IMR-90 (cell line): ENCODE results near the gene IGHMBP2. TPM values are rescaled to one million over a fixed set of nuclear protein-coding genes. Genes with fewer than 3 reads are reported as not detected.

Experiments
- ATAC-seq: fragments of 200-7000 bp; cut with Tn5 transposase; 2 replicates; pipeline ENCODE4 v1.9.1; 2020; ENCODE audit warnings: low read depth, mild to moderate bottlenecking, moderate library complexity
- BruUV-seq: library from RNA; stranded (reverse); fragments of 400-500 nt; replicated peaks from 2 replicates; lab custom pipeline; 2021; lab: Mats Ljungman, UMichigan
- CTCF ChIA-PET: fragments of 300-600 bp; formaldehyde crosslinking; extraction: SDS; loops from one replicate; lab custom pipeline; 2021; ENCODE audit warnings: antibody characterized with exemption; lab: Yijun Ruan, JAX
- POLR2A ChIA-PET: fragments of 300-600 bp; sonication (Branson Sonifier 250); formaldehyde crosslinking; loops from one replicate; lab custom pipeline; 2022; ENCODE audit warnings: antibody characterized with exemption; ENCODE audit not compliant: unreplicated experiment; lab: Charles Lee
- DNase-seq: peaks from one replicate; pipeline ENCODE4 v3.0.0; 2013
- H2AFZ ChIP-seq: replicated peaks from 2 replicates; pipeline ENCODE3; 2013; ENCODE audit warnings: low read length, mild to moderate bottlenecking; ENCODE audit not compliant: poor library complexity
- H2AK5ac ChIP-seq: 2 replicates; pipeline ENCODE4 v1.6.1; 2013; ENCODE audit warnings: low read depth, low read length, inconsistent platforms
- H2AK9ac ChIP-seq: replicated peaks from 2 replicates; pipeline ENCODE3; 2013; ENCODE audit warnings: mild to moderate bottlenecking, low read depth, low read length, moderate library complexity; ENCODE audit not compliant: poor library complexity
- H2BK120ac ChIP-seq: 2 replicates; pipeline ENCODE4 v1.6.1; 2013; ENCODE audit warnings: low read depth, low read length, inconsistent platforms
- H2BK15ac ChIP-seq: 3 replicates; pipeline ENCODE4 v1.6.1; 2013; ENCODE audit warnings: low read depth, low read length, inconsistent platforms
- H2BK20ac ChIP-seq: 2 replicates; pipeline ENCODE4 v1.6.1; 2013; ENCODE audit warnings: low read depth, mild to moderate bottlenecking, inconsistent platforms, low read length, moderate library complexity
- H2BK5ac ChIP-seq: 2 replicates; pipeline ENCODE4 v1.6.1; 2013; ENCODE audit warnings: mild to moderate bottlenecking, low read depth, low read length, inconsistent platforms; ENCODE audit not compliant: poor library complexity, severe bottlenecking
- H3K14ac ChIP-seq: replicated peaks from 2 replicates; pipeline ENCODE4 v1.6.1; 2013; ENCODE audit warnings: low read depth, low read length, inconsistent platforms
- H3K18ac ChIP-seq: 2 replicates; pipeline ENCODE4 v1.6.1; 2013; ENCODE audit warnings: low read depth, low read length, control low read depth
- H3K23ac ChIP-seq: 2 replicates; pipeline ENCODE4 v1.6.1; 2013; ENCODE audit warnings: low read depth, low read length, inconsistent platforms
- H3K27ac ChIP-seq: 2 replicates; pipeline ENCODE4 v1.5.1; 2013; ENCODE audit warnings: mild to moderate bottlenecking, control low read depth, low read length; ENCODE audit not compliant: insufficient read depth
- H3K27me3 ChIP-seq: 2 replicates; pipeline ENCODE4 v1.6.1; 2013; ENCODE audit warnings: low read length; ENCODE audit not compliant: control insufficient read depth, insufficient read depth
- H3K36me3 ChIP-seq: 2 replicates; pipeline ENCODE4 v1.6.1; 2013; ENCODE audit warnings: low read length, mixed read lengths; ENCODE audit not compliant: control insufficient read depth, insufficient read depth
- H3K4ac ChIP-seq: 2 replicates; pipeline ENCODE4 v1.6.1; 2013; ENCODE audit warnings: low read depth, low read length, inconsistent platforms
- H3K4me1 ChIP-seq: 2 replicates; pipeline ENCODE4 v1.6.1; 2013; ENCODE audit warnings: low read length, mixed read lengths; ENCODE audit not compliant: control insufficient read depth, insufficient read depth
- H3K4me2 ChIP-seq: 2 replicates; pipeline ENCODE4 v1.6.1; 2013; ENCODE audit warnings: low read depth, mild to moderate bottlenecking, control low read depth, low read length, moderate library complexity
- H3K4me3 ChIP-seq: 2 replicates; pipeline ENCODE4 v1.5.1; 2013; ENCODE audit warnings: low read depth, mild to moderate bottlenecking, control low read depth, low read length, moderate library complexity; ENCODE audit not compliant: insufficient read depth
- H3K56ac ChIP-seq: 2 replicates; pipeline ENCODE4 v1.6.1; 2013; ENCODE audit warnings: low read length, inconsistent platforms; ENCODE audit not compliant: insufficient read depth; ENCODE audit errors: extremely low read depth
- H3K79me1 ChIP-seq, 2 experiments: 2 replicates each; pipeline ENCODE4 v1.6.1; 2013; ENCODE audit warnings: low read length in 2 of 2, inconsistent platforms in 1 of 2, low read depth in 1 of 2
- H3K9ac ChIP-seq: 2 replicates; pipeline ENCODE4 v1.6.1; 2013; ENCODE audit warnings: low read depth, low read length, control low read depth
- H3K9me1 ChIP-seq: 2 replicates; pipeline ENCODE4 v1.6.1; 2013; ENCODE audit warnings: low read length, inconsistent platforms; ENCODE audit not compliant: insufficient read depth
- H3K9me3 ChIP-seq: 2 replicates; pipeline ENCODE4 v1.6.1; 2013; ENCODE audit warnings: low read length; ENCODE audit not compliant: control insufficient read depth, insufficient read depth
- H4K20me1 ChIP-seq: 2 replicates; pipeline ENCODE4 v1.6.1; 2013; ENCODE audit warnings: low read length, inconsistent platforms; ENCODE audit not compliant: insufficient read depth
- H4K5ac ChIP-seq: 2 replicates; pipeline ENCODE4 v1.6.1; 2013; ENCODE audit warnings: mild to moderate bottlenecking, low read depth, low read length, control low read depth
- H4K8ac ChIP-seq, 2 experiments: 2 replicates each; pipeline ENCODE4 v1.6.1; 2013; ENCODE audit warnings: low read depth in 2 of 2, low read length in 2 of 2, control low read depth in 1 of 2, inconsistent platforms in 1 of 2
- H4K91ac ChIP-seq: 2 replicates; pipeline ENCODE4 v1.6.1; 2013; ENCODE audit warnings: low read depth, low read length, inconsistent platforms; ENCODE audit not compliant: insufficient read depth
- BHLHE40 ChIP-seq: fragments of 150-350 bp; IDR thresholded peaks from 2 replicates; pipeline ENCODE4 v1.6.1; 2016; ENCODE audit warnings: mild to moderate bottlenecking, low read depth, low read length
- CEBPB ChIP-seq: IDR thresholded peaks from 2 replicates; pipeline ENCODE4 v1.6.1; 2012; ENCODE audit warnings: low read depth, low read length, improper control_type of control experiment
- CHD1 ChIP-seq: IDR thresholded peaks from 2 replicates; pipeline ENCODE4 v1.6.1; 2012; ENCODE audit warnings: low read depth, low read length, improper control_type of control experiment
- CTCF ChIP-seq: conservative IDR thresholded peaks from 2 replicates; pipeline ENCODE4 v1.5.1; 2012; ENCODE audit warnings: mild to moderate bottlenecking, low read depth, low read length, improper control_type of control experiment
- ELK1 ChIP-seq: fragments of 150-350 bp; IDR thresholded peaks from 2 replicates; pipeline ENCODE4 v1.6.1; 2016; ENCODE audit warnings: low read depth, mild to moderate bottlenecking, low read length, moderate library complexity, borderline replicate concordance
- FOS ChIP-seq: fragments of 150-350 bp; IDR thresholded peaks from 2 replicates; pipeline ENCODE4 v1.6.1; 2016; ENCODE audit warnings: low read depth, low read length
- MAFK ChIP-seq: IDR thresholded peaks from 2 replicates; pipeline ENCODE4 v1.6.1; 2012; ENCODE audit warnings: low read depth, low read length, improper control_type of control experiment
- MAZ ChIP-seq: IDR thresholded peaks from 2 replicates; pipeline ENCODE4 v1.6.1; 2012; ENCODE audit warnings: low read depth, mild to moderate bottlenecking, low read length, improper control_type of control experiment, moderate library complexity, borderline replicate concordance
- MXI1 ChIP-seq: IDR thresholded peaks from 2 replicates; pipeline ENCODE4 v1.6.1; 2012; ENCODE audit warnings: low read depth, mild to moderate bottlenecking, low read length, moderate library complexity, borderline replicate concordance
- NFE2L2 ChIP-seq: fragments of 150-350 bp; IDR thresholded peaks from 2 replicates; pipeline ENCODE4 v1.6.1; 2016; ENCODE audit warnings: low read depth, mild to moderate bottlenecking, low read length
- POLR2A ChIP-seq: IDR thresholded peaks from 2 replicates; pipeline ENCODE4 v1.6.1; 2012; ENCODE audit warnings: mild to moderate bottlenecking, low read depth, low read length
- RAD21 ChIP-seq: IDR thresholded peaks from 2 replicates; pipeline ENCODE4 v1.6.1; 2012; ENCODE audit warnings: low read length, improper control_type of control experiment
- RCOR1 ChIP-seq: IDR thresholded peaks from 2 replicates; pipeline ENCODE4 v1.6.1; 2012; ENCODE audit warnings: mild to moderate bottlenecking, low read length, improper control_type of control experiment; ENCODE audit not compliant: insufficient replicate concordance
- RFX5 ChIP-seq: IDR thresholded peaks from 2 replicates; pipeline ENCODE4 v1.8.0; 2012; ENCODE audit warnings: low read depth, mild to moderate bottlenecking, low read length, moderate library complexity
- SMC3 ChIP-seq: fragments of 150-350 bp; IDR thresholded peaks from 2 replicates; pipeline ENCODE4 v1.6.1; 2016; ENCODE audit warnings: low read depth, mild to moderate bottlenecking, antibody characterized with exemption, low read length, moderate library complexity
- dilution Hi-C: fragments of 300-500 bp; cut with HindIII; formaldehyde crosslinking; loops from one replicate; pipeline ENCODE4 v1.14.3; 2018; ENCODE audit warnings: low sequenced_read_pairs; ENCODE audit not compliant: unreplicated experiment
- in situ Hi-C: fragments of 300-500 bp; cut with MboI; formaldehyde crosslinking; loops from 3 replicates; pipeline ENCODE4 v1.14.3; 2019; ENCODE audit warnings: low sequenced_read_pairs, inconsistent platforms, mixed read lengths
- intact Hi-C: fragments of 100-400 bp; cut with micrococcal nuclease; formaldehyde crosslinking; loops from 2 replicates; pipeline ENCODE4 v1.10.0; 2022
- polyA plus RNA-seq, 3 experiments: library from polyadenylated mRNA; depleted of rRNA; stranded (reverse); fragments of >200 nt; gene quantifications; 2 replicates each; pipeline ENCODE4 v1.2.3, GENCODE V29; 2012; ENCODE audit warnings: low replicate concordance in 1 of 3
- total RNA-seq: library from RNA; depleted of rRNA; stranded (reverse); fragments of >200 nt; gene quantifications from 2 replicates; pipeline ENCODE4 v1.2.3, GENCODE V29; 2012
- TF ChIP-seq, protein P1 (sequence below): fragments of 150-350 bp; IDR thresholded peaks from 2 replicates; pipeline ENCODE4 v1.6.1; 2017; ENCODE audit warnings: mild to moderate bottlenecking, antibody characterized with exemption, low read length, low read depth

IGHMBP2 gene
- total and polyA plus RNA-seq, 2 of the 4 experiments (the other 2 are of a cell fraction) = 4.5 to 11.1 TPM

DNA sequence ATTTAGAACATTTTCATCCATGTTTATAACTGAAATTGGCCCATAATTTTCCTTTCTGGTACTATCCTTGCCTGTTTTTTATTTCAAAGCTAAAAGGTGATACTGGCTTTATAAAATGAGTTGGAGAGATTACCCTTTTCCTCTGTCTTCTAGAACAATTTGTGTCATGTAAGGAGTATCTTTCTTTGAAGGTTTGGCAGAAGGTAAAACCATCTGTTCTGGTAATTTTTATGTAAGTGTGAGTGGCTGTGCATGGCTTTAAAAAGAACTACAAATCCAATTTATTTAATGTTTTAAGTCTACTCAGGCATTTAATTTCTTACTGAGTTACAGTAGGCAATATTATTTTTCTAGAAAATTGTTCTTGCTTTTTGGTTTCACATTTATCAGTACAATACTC is 84.8 kb downstream of the IGHMBP2 start:
- Histone ChIP-seq H2BK120ac (no peak overlapping the region), H4K20me1 (no peaks in the 10 kb centered on the region), H3K9me1 (no peaks in the 10 kb centered on the region), H2AK5ac (no peak overlapping the region), H2AFZ (no peak overlapping the region), H2BK20ac (no peak overlapping the region), H3K9ac (no peak overlapping the region), H2BK15ac (no peak overlapping the region), H4K8ac (no peak overlapping the region), H4K5ac (no peak overlapping the region), H3K4me2 (no peak overlapping the region), H2BK5ac (no peak overlapping the region), H3K36me3 (no peaks in the 10 kb centered on the region), H3K4me1 (no peaks in the 10 kb centered on the region), H3K79me1 (no peaks in the 10 kb centered on the region), H3K4ac (no peak overlapping the region), H3K23ac (no peak overlapping the region), H3K27ac (no peak overlapping the region), H3K9me3 (no peaks in the 10 kb centered on the region; the same call in 1 of the 2 replicates), H2AK9ac (no peak overlapping the region), H4K91ac (no peak overlapping the region), H3K14ac (no peak overlapping the region), H3K56ac (no peak overlapping the region), H3K4me3 (no peak overlapping the region), H3K27me3 (peaks cover 30% of the 10 kb centered on the region), H3K18ac (no peak overlapping the region)
- ChIA-PET CTCF (no interaction called here), POLR2A (no interaction called here)
- no peak for TF ChIP-seq MXI1
- TF ChIP-seq SMC3 = no peak
- no peak for TF ChIP-seq RAD21
- TF ChIP-seq CEBPB = no peak
- TF ChIP-seq MAZ = no peak
- TF ChIP-seq CHD1 = no peak
- no peak for TF ChIP-seq RCOR1
- TF ChIP-seq, protein P1, sequence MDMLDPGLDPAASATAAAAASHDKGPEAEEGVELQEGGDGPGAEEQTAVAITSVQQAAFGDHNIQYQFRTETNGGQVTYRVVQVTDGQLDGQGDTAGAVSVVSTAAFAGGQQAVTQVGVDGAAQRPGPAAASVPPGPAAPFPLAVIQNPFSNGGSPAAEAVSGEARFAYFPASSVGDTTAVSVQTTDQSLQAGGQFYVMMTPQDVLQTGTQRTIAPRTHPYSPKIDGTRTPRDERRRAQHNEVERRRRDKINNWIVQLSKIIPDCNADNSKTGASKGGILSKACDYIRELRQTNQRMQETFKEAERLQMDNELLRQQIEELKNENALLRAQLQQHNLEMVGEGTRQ = no peak
- no peak for TF ChIP-seq CTCF
- TF ChIP-seq MAFK = no peak
- TF ChIP-seq NFE2L2 = no peak
- TF ChIP-seq RFX5 = no peak
- no peak for TF ChIP-seq POLR2A
- no peak for TF ChIP-seq BHLHE40
- no peak for TF ChIP-seq FOS
- TF ChIP-seq ELK1 = no peak
- dilution Hi-C loops = no loop called here
- in situ Hi-C loops = no loop called here
- no TSS peak for BruUV-seq
- DNase-seq = no peak
- intact Hi-C loops = no loop called here
- no peak for ATAC-seq
